HepG2 (cell line): ENCODE data around the gene TTLL12. TPM values are rescaled to one million over a fixed set of nuclear protein-coding genes. Genes with fewer than 3 reads are reported as not detected.
"Not testable (repeated sequence)": the region's sequence is repeated elsewhere in the genome, so short reads cannot be mapped to it uniquely, and the experiment has no call there.

ENCODE experiments used
- ATAC-seq: fragments of 200-7000 bp; cut with Tn5 transposase; 3 replicates; pipeline ENCODE4 v1.9.1; 2020; ENCODE audit warnings: mild to moderate bottlenecking, moderate library complexity
- BruUV-seq: library from RNA; stranded (reverse); fragments of 400-500 nt; replicated peaks from 2 replicates; lab custom pipeline; 2021; lab: Mats Ljungman, UMichigan
- CTCF ChIA-PET: fragments of 300-600 bp; formaldehyde crosslinking; extraction: SDS; loops from one replicate; lab custom pipeline; 2021; ENCODE audit warnings: low total read pairs, inconsistent platforms, low intra/inter-chr PET ratio; lab: Yijun Ruan, JAX
- POLR2A ChIA-PET: fragments of 350-600 bp; sonication (Branson Sonifier 250); formaldehyde crosslinking; loops from one replicate; lab custom pipeline; 2020; ENCODE audit warnings: antibody characterized with exemption, inconsistent platforms; lab: Yijun Ruan, JAX
- DNase-seq: peaks from one replicate; pipeline ENCODE4 v3.0.0-alpha.2; 2015; ENCODE audit warnings: low spot score
- FAIRE-seq: peaks from 3 replicates; lab custom pipeline; 2011; peaks lifted over from hg19 to GRCh38; lab: Jason Lieb, UNC
- H2AFZ ChIP-seq: one replicate; pipeline ENCODE4 v1.6.1; 2011; ENCODE audit warnings: low read length, inconsistent platforms
- H3K27ac ChIP-seq: fragments of 300-600 bp; 3 replicates; pipeline ENCODE4 v1.8.0; 2011; ENCODE audit warnings: mixed run types, mild to moderate bottlenecking, mixed read lengths, low read length, inconsistent platforms; ENCODE audit not compliant: insufficient read depth; ENCODE audit errors: extremely low read length
- H3K27me3 ChIP-seq, 2 experiments: fragments of 200-600 bp in 1 of 2; 2 replicates in 1 of 2; 3 replicates in 1 of 2; pipeline versions ENCODE4 v1.6.0 to v1.8.0; 2011; ENCODE audit warnings: low read length in 2 of 2, mild to moderate bottlenecking in 2 of 2, moderate library complexity in 2 of 2, inconsistent platforms in 1 of 2; ENCODE audit not compliant: insufficient read depth in 2 of 2, control insufficient read depth in 1 of 2
- H3K36me3 ChIP-seq, 2 experiments: fragments of 200-600 bp in 1 of 2; replicated peaks in 1 of 2; 2 replicates in 1 of 2; 3 replicates in 1 of 2; pipeline versions ENCODE4 v1.5.1 to v1.8.0; 2011; ENCODE audit warnings: low read length in 2 of 2, inconsistent platforms in 1 of 2; ENCODE audit not compliant: insufficient read depth in 2 of 2, control insufficient read depth in 1 of 2
- H3K4me1 ChIP-seq: 2 replicates; pipeline ENCODE4 v1.5.1; 2012; ENCODE audit warnings: low read length, inconsistent platforms; ENCODE audit not compliant: insufficient read depth
- H3K4me2 ChIP-seq: 2 replicates; pipeline ENCODE4 v1.6.0; 2011; ENCODE audit warnings: low read depth, low read length, inconsistent platforms
- H3K4me3 ChIP-seq, 3 experiments: fragments of 200-600 bp in 1 of 3; sonication (generic), shearing (Covaris generic) in 1 of 3; replicated peaks in 1 of 3; 2 replicates each; pipeline ENCODE4 v1.5.1; 2011 to 2016; ENCODE audit warnings: low read length in 3 of 3, inconsistent platforms in 2 of 3, low read depth in 2 of 3, mild to moderate bottlenecking in 2 of 3, control low read depth in 1 of 3, mixed read lengths in 1 of 3; ENCODE audit not compliant: insufficient read depth in 1 of 3
- H3K79me2 ChIP-seq: one replicate; pipeline ENCODE4 v1.6.1; 2011; ENCODE audit warnings: low read length, inconsistent platforms; ENCODE audit not compliant: insufficient read depth
- H3K9ac ChIP-seq: 2 replicates; pipeline ENCODE4 v1.6.0; 2011; ENCODE audit warnings: mild to moderate bottlenecking, low read depth, low read length, inconsistent platforms; ENCODE audit not compliant: insufficient read depth
- H3K9me3 ChIP-seq: 2 replicates; pipeline ENCODE4 v1.5.1; 2012; ENCODE audit warnings: mild to moderate bottlenecking, low read length
- H4K20me1 ChIP-seq: 2 replicates; pipeline ENCODE4 v1.6.0; 2011; ENCODE audit warnings: inconsistent platforms, mild to moderate bottlenecking, low read length, moderate library complexity; ENCODE audit not compliant: insufficient read depth
- CEBPB ChIP-seq: IDR thresholded peaks from 2 replicates; pipeline ENCODE4 v1.6.1; 2011; ENCODE audit warnings: low read depth, low read length, improper control_type of control experiment, borderline replicate concordance
- FOXP1 ChIP-seq, 2 experiments: fragments of 450-650 bp in 1 of 2; IDR thresholded peaks; 2 replicates each; pipeline ENCODE4 v1.6.1; 2017 to 2018; ENCODE audit warnings: antibody characterized with exemption in 1 of 2
- TBL1XR1 ChIP-seq: fragments of 150-350 bp; IDR thresholded peaks from 2 replicates; pipeline ENCODE4 v1.6.1; 2014; ENCODE audit warnings: borderline replicate concordance, low read length; ENCODE audit not compliant: partially characterized antibody
- ZNF569 ChIP-seq: sonication (generic); formaldehyde crosslinking; IDR thresholded peaks from 2 replicates; pipeline ENCODE4 v1.5.0; 2020; ENCODE audit warnings: mild to moderate bottlenecking, missing genetic modification reagents, moderate library complexity, borderline replicate concordance
- ZNF598 ChIP-seq: sonication (generic); formaldehyde crosslinking; IDR thresholded peaks from 2 replicates; pipeline ENCODE4 v1.5.1; 2020; ENCODE audit warnings: mild to moderate bottlenecking, missing genetic modification reagents, borderline replicate concordance
- WGBS: methylation state at CpG from one replicate; pipeline ENCODE4 v1.1.6; 2017; ENCODE audit warnings: low lambda C conversion rate; 5-methylcytosine and 5-hydroxymethylcytosine counted together
- in situ Hi-C: cut with HindIII; loops from 2 replicates; pipeline ENCODE4 v1.10.0; 2017; ENCODE audit warnings: low pct_unique_long_range_greater_than_20kb; ENCODE audit not compliant: extremely low pct_ligation_motif_present
- intact Hi-C: fragments of 100-400 bp; cut with micrococcal nuclease; formaldehyde crosslinking; loops from one replicate; pipeline ENCODE4 v1.10.0; 2022; ENCODE audit not compliant: unreplicated experiment
- polyA plus RNA-seq, 8 experiments: library from polyadenylated mRNA; depleted of rRNA in 3 of 8; stranded (reverse) in 7 of 8; unstranded in 1 of 8; fragments of >200 nt; fragmentation: Illumina TruSeq in 4 of 8; extraction: Trizol in 4 of 8; gene quantifications; 2 replicates each; pipeline versions ENCODE4 v1.2.1 to v1.2.3, GENCODE V29; 2011 to 2016; ENCODE audit warnings: low read depth in 4 of 8, missing spikeins in 1 of 8, mixed read lengths in 1 of 8; ENCODE audit not compliant: insufficient read depth in 1 of 8
- total RNA-seq, 5 experiments: library from RNA; depleted of rRNA; stranded (reverse); fragments of >200 nt; fragmentation: Illumina TruSeq; extraction: Trizol; gene quantifications; 2 replicates each; pipeline ENCODE4 v1.2.3, GENCODE V29; 2016; ENCODE audit warnings: low read depth in 1 of 5
- TF ChIP-seq, protein P1 (sequence below), 2 experiments: sonication (generic) in 1 of 2; formaldehyde crosslinking in 1 of 2; IDR thresholded peaks; 2 replicates each; pipeline versions ENCODE4 v1.4.0 to v1.6.1; 2016 to 2020; ENCODE audit warnings: borderline replicate concordance in 1 of 2, low read depth in 1 of 2, mild to moderate bottlenecking in 1 of 2, missing genetic modification reagents in 1 of 2
- TF ChIP-seq, protein P2 (sequence below): sonication (generic); formaldehyde crosslinking; IDR thresholded peaks from 2 replicates; pipeline ENCODE4 v1.5.1; 2020; ENCODE audit warnings: mild to moderate bottlenecking, missing genetic modification reagents, moderate library complexity

TTLL12 gene
- total and polyA plus RNA-seq, 2 of the 13 experiments (the other 11 are each of a cell fraction or from before 2014, with no cell fraction given) = 11.9 to 38.1 TPM

DNA sequence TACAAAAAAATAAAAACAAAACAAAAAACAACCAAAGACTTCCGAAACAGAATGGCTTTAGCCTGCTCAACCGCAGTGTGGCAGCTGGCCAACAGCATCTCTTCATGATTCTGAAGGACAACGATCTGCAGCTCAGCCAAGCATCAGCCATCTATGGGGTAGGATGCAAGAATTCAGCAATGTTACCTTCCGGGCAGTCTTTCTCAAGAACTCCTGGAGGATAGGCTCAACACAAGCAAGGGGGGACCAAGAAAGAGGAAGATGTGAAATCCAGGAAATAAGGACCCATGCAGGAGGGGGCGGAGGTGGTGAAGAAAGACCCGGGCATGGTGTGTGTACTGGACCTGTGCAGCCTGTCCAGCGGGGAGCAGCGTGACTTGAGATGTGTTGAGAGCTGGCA lies 39.1 kb downstream of the TTLL12 start (continued):
- TF ChIP-seq, protein P1, sequence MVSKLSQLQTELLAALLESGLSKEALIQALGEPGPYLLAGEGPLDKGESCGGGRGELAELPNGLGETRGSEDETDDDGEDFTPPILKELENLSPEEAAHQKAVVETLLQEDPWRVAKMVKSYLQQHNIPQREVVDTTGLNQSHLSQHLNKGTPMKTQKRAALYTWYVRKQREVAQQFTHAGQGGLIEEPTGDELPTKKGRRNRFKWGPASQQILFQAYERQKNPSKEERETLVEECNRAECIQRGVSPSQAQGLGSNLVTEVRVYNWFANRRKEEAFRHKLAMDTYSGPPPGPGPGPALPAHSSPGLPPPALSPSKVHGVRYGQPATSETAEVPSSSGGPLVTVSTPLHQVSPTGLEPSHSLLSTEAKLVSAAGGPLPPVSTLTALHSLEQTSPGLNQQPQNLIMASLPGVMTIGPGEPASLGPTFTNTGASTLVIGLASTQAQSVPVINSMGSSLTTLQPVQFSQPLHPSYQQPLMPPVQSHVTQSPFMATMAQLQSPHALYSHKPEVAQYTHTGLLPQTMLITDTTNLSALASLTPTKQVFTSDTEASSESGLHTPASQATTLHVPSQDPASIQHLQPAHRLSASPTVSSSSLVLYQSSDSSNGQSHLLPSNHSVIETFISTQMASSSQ (IDR thresholded peaks at IDR 0.05; ENCODE audit: low read depth) = no peak
- TF ChIP-seq, protein P1 (CRISPR knock-in tag; IDR thresholded peaks at IDR 0.05; ENCODE audit: borderline replicate concordance) = no peak
- no peak for TF ChIP-seq CEBPB
- TF ChIP-seq ZNF598 (CRISPR knock-in tag) = no peak
- TF ChIP-seq ZNF569 (CRISPR knock-in tag) = no peak
- TF ChIP-seq, protein P2, sequence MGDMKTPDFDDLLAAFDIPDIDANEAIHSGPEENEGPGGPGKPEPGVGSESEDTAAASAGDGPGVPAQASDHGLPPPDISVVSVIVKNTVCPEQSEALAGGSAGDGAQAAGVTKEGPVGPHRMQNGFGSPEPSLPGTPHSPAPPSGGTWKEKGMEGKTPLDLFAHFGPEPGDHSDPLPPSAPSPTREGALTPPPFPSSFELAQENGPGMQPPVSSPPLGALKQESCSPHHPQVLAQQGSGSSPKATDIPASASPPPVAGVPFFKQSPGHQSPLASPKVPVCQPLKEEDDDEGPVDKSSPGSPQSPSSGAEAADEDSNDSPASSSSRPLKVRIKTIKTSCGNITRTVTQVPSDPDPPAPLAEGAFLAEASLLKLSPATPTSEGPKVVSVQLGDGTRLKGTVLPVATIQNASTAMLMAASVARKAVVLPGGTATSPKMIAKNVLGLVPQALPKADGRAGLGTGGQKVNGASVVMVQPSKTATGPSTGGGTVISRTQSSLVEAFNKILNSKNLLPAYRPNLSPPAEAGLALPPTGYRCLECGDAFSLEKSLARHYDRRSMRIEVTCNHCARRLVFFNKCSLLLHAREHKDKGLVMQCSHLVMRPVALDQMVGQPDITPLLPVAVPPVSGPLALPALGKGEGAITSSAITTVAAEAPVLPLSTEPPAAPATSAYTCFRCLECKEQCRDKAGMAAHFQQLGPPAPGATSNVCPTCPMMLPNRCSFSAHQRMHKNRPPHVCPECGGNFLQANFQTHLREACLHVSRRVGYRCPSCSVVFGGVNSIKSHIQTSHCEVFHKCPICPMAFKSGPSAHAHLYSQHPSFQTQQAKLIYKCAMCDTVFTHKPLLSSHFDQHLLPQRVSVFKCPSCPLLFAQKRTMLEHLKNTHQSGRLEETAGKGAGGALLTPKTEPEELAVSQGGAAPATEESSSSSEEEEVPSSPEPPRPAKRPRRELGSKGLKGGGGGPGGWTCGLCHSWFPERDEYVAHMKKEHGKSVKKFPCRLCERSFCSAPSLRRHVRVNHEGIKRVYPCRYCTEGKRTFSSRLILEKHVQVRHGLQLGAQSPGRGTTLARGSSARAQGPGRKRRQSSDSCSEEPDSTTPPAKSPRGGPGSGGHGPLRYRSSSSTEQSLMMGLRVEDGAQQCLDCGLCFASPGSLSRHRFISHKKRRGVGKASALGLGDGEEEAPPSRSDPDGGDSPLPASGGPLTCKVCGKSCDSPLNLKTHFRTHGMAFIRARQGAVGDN (CRISPR knock-in tag) = no peak
- TF ChIP-seq TBL1XR1 = no peak
- no peak for TF ChIP-seq FOXP1 (IDR thresholded peaks at IDR 0.05)
- TF ChIP-seq FOXP1 (CRISPR knock-in tag; IDR thresholded peaks at IDR 0.05) = no peak

DNA sequence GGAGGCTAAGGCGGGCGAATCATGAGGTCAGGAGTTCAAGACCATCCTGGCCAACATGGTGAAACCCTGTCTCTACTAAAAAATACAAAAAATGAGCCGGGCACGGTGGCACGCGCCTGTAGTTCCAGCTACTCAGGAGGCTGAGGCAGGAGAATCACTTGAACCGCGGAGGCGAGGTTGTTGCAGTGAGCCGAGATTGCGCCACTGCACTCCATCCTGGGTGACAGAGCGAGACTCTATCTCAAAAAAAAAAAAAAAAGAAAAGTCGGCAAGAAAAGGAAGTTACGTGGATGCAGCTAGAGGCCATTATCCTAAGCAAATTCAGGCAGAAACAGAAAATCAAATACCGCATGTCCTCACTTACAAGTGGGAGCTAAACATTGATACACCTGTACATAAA lies 40.6 kb downstream of the TTLL12 start:
- intact Hi-C loops, H3K4me3 ChIP-seq, H3K27ac ChIP-seq, H3K36me3 ChIP-seq, H4K20me1 ChIP-seq, H3K9me3 ChIP-seq, BruUV-seq, in situ Hi-C loops, ATAC-seq, H2AFZ ChIP-seq, DNase-seq, H3K9ac ChIP-seq, H3K79me2 ChIP-seq, CTCF ChIA-PET, FAIRE-seq, H3K4me2 ChIP-seq: not testable (repeated sequence)
- 59% methylated on average over 15 of the region's 15 CpGs for WGBS
- H3K27me3 ChIP-seq = peaks cover 4 to 19% of the 10 kb centered on the region in 2 experiments; a peak in 3 of 5 replicates
- POLR2A ChIA-PET = interaction anchor here (0.6 kb wide), 1 partner anchor 10 kb away, joined by 3 read pairs; no protein-coding TSS in a partner anchor
- H3K4me1 ChIP-seq = peaks cover 23% of the 10 kb centered on the region

DNA sequence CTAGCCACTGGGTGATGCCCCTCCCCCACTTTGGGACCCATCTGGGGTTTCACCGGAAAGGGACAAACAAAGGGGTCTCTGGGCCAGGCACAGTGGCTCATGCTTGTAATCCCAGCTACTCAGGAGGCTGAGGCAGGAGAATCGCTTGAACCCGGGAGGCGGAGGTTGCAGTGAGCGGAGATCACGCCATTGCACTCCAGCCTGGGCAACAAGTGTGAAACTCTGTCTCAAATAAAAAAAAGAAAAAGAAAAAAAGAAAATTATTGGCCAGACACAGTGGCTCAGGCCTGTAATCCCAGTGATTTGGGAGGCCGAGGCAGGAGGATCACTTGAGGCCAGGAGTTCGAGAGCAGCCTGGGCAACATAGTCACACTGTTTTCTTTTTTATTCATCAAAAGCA lies 41.6 kb downstream of the TTLL12 start:
- H3K4me3 ChIP-seq, FAIRE-seq, intact Hi-C loops, H3K9ac ChIP-seq, ATAC-seq, BruUV-seq, H3K36me3 ChIP-seq, H2AFZ ChIP-seq, H3K27ac ChIP-seq, CTCF ChIA-PET, H3K79me2 ChIP-seq, H4K20me1 ChIP-seq, H3K9me3 ChIP-seq, H3K4me2 ChIP-seq, DNase-seq, in situ Hi-C loops: not testable (repeated sequence)
- 58% methylated on average over 8 of the region's 8 CpGs for WGBS
- POLR2A ChIA-PET = interaction anchor here (0.6 to 0.9 kb wide), 2 partner anchors 11 to 28 kb away, joined by 3 read pairs; no protein-coding TSS in a partner anchor
- Histone ChIP-seq H3K27me3 (peaks cover 4 to 10% of the 10 kb centered on the region in 2 experiments; a peak in 3 of 5 replicates), H3K4me1 (peaks cover 22% of the 10 kb centered on the region)
